ENCODE data around the gene MAP2K2. TPM values are rescaled to one million over a fixed set of nuclear protein-coding genes. Genes with fewer than 3 reads are reported as not detected.
"Not testable (repeated sequence)": the region's sequence is repeated elsewhere in the genome, so short reads cannot be mapped to it uniquely, and the experiment has no call there.

MAP2K2 gene
- 100 to 1,000 TPM in 4 of 5 experiments, 10 to 100 TPM in 1; 87.4 to 162 (median 123) TPM for total RNA-seq
- polyA plus RNA-seq, result 10 to 100 TPM; 40.5 to 93.6 TPM
- 71.6 reads per million, percentile 78 among the genes with 10 or more reads in this experiment for total RNA-seq

DNA sequence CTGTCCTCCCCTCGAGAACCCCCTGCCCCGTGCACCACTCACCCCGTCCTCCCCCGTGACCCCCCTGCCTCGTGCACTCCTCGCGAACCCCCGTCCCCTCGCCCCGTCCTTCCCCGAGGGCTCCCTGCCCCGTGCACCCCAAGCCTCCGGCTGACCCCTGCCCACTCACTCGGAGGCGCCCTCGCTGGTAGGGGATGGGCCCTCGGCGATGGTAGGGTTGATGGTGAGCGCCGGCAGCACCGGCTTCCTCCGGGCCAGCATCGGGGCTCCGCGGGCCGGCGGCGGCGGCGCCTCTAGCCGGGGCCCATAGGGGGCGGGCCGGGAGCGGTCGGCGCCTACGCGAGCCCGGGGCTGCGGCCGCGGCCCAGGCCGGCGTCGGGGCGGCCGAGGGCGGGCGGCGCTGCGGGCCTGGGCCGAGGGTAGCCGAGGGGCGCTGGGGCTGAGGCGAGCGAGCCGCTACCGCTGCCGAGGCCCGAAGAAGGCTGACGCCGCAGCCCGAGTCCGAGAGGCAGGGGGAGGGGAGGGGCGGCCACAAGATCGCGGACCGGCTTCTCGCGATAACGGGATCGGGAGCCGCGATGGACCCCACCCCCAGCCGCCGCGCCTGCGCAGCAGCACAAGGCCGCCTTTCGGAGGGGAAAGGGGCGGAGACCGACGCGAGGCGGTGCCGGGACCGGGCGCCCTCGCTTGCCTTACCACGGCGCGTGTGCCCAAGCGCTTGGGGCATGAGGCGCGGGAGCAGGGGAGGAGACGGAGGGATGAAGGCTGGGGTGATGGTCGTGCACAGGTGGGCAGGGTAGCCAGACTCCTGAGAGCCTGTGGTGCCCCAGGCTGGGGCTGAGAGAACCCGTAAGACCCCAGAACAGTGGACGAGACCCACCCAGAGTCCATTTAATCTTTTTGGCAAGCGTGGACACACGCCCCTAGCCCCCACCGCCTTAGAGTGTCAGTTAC is at the start of gene MAP2K2:
MAP2K2 (minus strand) TSS at position 508 of the 954 bp plus-strand sequence; CDS start at position 261, 247 bp downstream.
- Mint-ChIP-seq H3K27me3 (no peaks in the 10 kb centered on the region), H3K9me3 (no peaks in the 10 kb centered on the region), H3K4me3 (peak within 1 kb of the TSS; percentile 89 to 100 (median 94)), H3K4me1 (peaks cover 17 to 31% (median 25%) of the 10 kb centered on the region in 7 donors), H3K27ac (peak within 1 kb of the TSS; percentile 89 to 97 (median 93)), H3K36me3 (peaks cover 0 to 4% (median 0%) of the 10 kb centered on the region in 5 donors)
- ATAC-seq (peak; percentile 96), DNase-seq (peak; percentile 91 to 99 (median 96))
- intact Hi-C loops (cut with micrococcal nuclease), result loop anchor here (1.0 to 5.0 kb wide), 12 partner anchors 9 to 513 kb away; partner anchors contain the start of genes ANKRD24 (in 2 of the 2), PIAS4 (in 2 of the 2), SIRT6 (in 2 of the 2) and ZBTB7A (in 2 of the 2)
- POLR2A ChIA-PET, result interaction anchor here (0.9 to 1.0 kb wide), 3 partner anchors 9 to 58 kb away, joined by 3 to 6 read pairs (median 4); no protein-coding TSS in a partner anchor
- CTCF ChIA-PET, result interaction anchor here (0.6 kb wide), 1 partner anchor 143 kb away, joined by 3 read pairs; no protein-coding TSS in a partner anchor
- Histone ChIP-seq H3K27ac (ENCODE audit: low read depth, low read length) (peak within 1 kb of the TSS; percentile 80), H3K4me1 (ENCODE audit: control insufficient read depth in 2 of 2, insufficient read depth in 2 of 2, low read length in 2 of 2) (peaks cover 10 to 11% of the 10 kb centered on the region in 2 donors), H3K36me3 (ENCODE audit: control insufficient read depth in 2 of 3, insufficient read depth in 3 of 3, low read length in 3 of 3) (peaks cover 0 to 14% (median 0%) of the 10 kb centered on the region in 3 experiments), H3K27me3 (ENCODE audit: control insufficient read depth in 2 of 2, insufficient read depth in 2 of 2, low read length in 2 of 2) (no peaks in the 10 kb centered on the region), H3K4me3 (ENCODE audit: low read length) (peak within 1 kb of the TSS; percentile 77), H3K9me3 (ENCODE audit: control insufficient read depth in 2 of 3, low read length in 3 of 3) (no peaks in the 10 kb centered on the region)

DNA sequence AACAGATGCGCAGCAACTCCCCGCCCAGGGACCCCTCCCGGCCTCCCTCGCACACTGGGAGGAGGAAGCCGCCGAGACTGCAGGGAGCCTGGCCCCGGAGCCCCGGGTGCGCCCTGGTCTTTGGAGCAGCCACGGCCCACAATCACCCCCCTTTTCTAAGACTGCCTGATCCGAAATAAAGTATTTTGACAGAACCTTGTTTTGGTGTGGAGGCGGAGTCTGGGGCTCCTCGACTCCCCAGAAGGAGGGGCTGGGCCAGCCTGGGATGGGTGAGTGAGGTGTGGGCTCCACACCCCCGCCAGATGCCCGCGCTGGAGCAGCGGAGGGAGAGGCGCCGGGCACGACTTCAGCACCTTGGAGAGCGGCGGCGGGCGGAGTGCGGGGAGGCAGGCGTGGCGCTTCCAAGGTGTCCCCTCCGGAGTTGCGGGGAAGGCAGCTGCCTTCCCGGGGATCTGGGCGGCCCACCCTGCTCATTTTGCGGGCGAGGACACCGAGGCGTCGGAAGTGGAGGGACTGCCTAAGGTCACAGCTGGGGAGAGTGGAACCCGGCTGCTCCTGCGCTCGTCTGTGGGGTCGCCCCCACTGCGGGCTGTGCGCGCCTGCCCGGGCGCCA is 49.0 kb upstream of the MAP2K2 start:
- ChIA-PET CTCF (interaction anchor here (0.6 kb wide), 1 partner anchor 76 kb away, joined by 3 read pairs; no protein-coding TSS in a partner anchor), POLR2A (no interaction called here)
- Mint-ChIP-seq H3K4me3 (peak overlapping the region in 1 of 10 donors; percentile 53), H3K27me3 (peaks cover 3 to 27% (median 11%) of the 10 kb centered on the region in 5 donors), H3K4me1 (peaks cover 0 to 14% (median 2%) of the 10 kb centered on the region in 7 donors), H3K36me3 (peaks cover 0 to 11% (median 4%) of the 10 kb centered on the region in 5 donors), H3K9me3 (peaks cover 0 to 1% (median 0%) of the 10 kb centered on the region in 11 donors), H3K27ac (no peak overlapping the region)
- H3K36me3 ChIP-seq (ENCODE audit: control insufficient read depth in 2 of 3, insufficient read depth in 3 of 3, low read length in 3 of 3), result peaks cover 0 to 26% (median 0%) of the 10 kb centered on the region in 3 experiments
- H3K4me3 ChIP-seq (ENCODE audit: low read length), result no peak overlapping the region
- peaks cover 0 to 4% of the 10 kb centered on the region in 2 donors for H3K27me3 ChIP-seq (ENCODE audit: control insufficient read depth in 2 of 2, insufficient read depth in 2 of 2, low read length in 2 of 2)
- H3K9me3 ChIP-seq (ENCODE audit: control insufficient read depth in 2 of 3, low read length in 3 of 3), result no peaks in the 10 kb centered on the region
- intact Hi-C loops (cut with micrococcal nuclease), result no loop called here
- no peaks in the 10 kb centered on the region for H3K4me1 ChIP-seq (ENCODE audit: control insufficient read depth in 2 of 2, insufficient read depth in 2 of 2, low read length in 2 of 2)
- DNase-seq (peak; percentile 39 to 85 (median 70)), ATAC-seq (peak; percentile 87)
- H3K27ac ChIP-seq (ENCODE audit: low read depth, low read length), result no peak overlapping the region

DNA sequence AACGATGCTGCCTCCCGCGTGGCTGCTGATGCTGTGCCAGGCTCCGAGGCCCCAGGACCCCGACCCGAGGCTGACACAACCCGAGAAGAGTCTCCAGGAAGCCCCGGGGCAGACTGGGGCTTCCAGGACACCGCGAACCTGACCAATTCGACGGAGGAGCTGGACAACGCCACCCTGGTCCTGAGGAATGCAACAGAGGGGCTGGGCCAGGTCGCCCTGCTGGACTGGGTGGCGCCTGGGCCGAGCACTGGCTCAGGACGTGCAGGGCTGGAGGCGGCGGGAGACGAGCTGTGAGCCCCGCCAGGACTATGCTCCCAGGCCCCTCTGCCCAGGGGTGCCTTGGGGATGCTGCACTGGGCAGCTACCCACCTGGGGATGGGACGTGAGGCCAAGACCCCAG is 47.8 kb upstream of the MAP2K2 start:
- Mint-ChIP-seq H3K4me1 (peaks cover 0 to 13% (median 2%) of the 10 kb centered on the region in 7 donors), H3K36me3 (peaks cover 0 to 7% (median 4%) of the 10 kb centered on the region in 5 donors), H3K27ac (no peak overlapping the region), H3K4me3 (no peak overlapping the region), H3K27me3 (peaks cover 3 to 37% (median 21%) of the 10 kb centered on the region in 5 donors), H3K9me3 (peaks cover 0 to 1% (median 0%) of the 10 kb centered on the region in 11 donors)
- ChIA-PET CTCF (no interaction called here), POLR2A (no interaction called here)
- intact Hi-C loops (cut with micrococcal nuclease), result no loop called here
- Histone ChIP-seq H3K4me1 (ENCODE audit: control insufficient read depth in 2 of 2, insufficient read depth in 2 of 2, low read length in 2 of 2) (no peaks in the 10 kb centered on the region), H3K4me3 (ENCODE audit: low read length) (no peak overlapping the region), H3K9me3 (ENCODE audit: control insufficient read depth in 2 of 3, low read length in 3 of 3) (no peaks in the 10 kb centered on the region), H3K27me3 (ENCODE audit: control insufficient read depth in 2 of 2, insufficient read depth in 2 of 2, low read length in 2 of 2) (peaks cover 0 to 4% of the 10 kb centered on the region in 2 donors), H3K27ac (ENCODE audit: low read depth, low read length) (no peak overlapping the region), H3K36me3 (ENCODE audit: control insufficient read depth in 2 of 3, insufficient read depth in 3 of 3, low read length in 3 of 3) (peaks cover 0 to 19% (median 0%) of the 10 kb centered on the region in 3 experiments)
- ATAC-seq, result no peak
- no peak for DNase-seq

DNA sequence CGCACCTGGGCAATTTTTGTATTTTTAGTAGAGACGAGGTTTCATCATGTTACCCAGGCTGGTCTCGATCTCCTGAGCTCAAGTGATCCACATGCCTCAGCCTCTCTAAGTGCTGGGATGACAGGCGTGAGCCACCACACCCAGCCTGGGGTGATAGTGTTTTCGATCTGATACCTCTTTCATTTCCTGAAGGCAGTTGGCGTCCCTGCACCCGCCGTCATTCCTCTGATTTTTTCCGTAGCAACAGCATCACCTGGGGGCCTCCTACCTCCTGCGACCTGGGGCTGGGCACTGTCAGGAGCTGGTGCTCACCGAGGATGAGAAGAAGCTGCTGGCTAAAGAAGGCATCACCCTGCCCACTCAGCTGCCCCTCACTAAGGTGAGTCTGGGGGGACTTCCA is 40.3 kb upstream of the MAP2K2 start:
- Mint-ChIP-seq H3K4me3 (no peak overlapping the region), H3K4me1 (peaks cover 0 to 1% (median 0%) of the 10 kb centered on the region in 7 donors), H3K27ac (no peak overlapping the region), H3K9me3 (peaks cover 0 to 1% (median 0%) of the 10 kb centered on the region in 11 donors), H3K27me3 (peaks cover 0 to 34% (median 16%) of the 10 kb centered on the region in 5 donors), H3K36me3 (no peaks in the 10 kb centered on the region)
- no peaks in the 10 kb centered on the region for H3K9me3 ChIP-seq (ENCODE audit: control insufficient read depth in 2 of 3, low read length in 3 of 3)
- no peaks in the 10 kb centered on the region for H3K27me3 ChIP-seq (ENCODE audit: control insufficient read depth in 2 of 2, insufficient read depth in 2 of 2, low read length in 2 of 2)
- intact Hi-C loops (cut with micrococcal nuclease), result no loop called here
- DNase-seq (no peak), ATAC-seq (no peak)
- no peak overlapping the region for H3K27ac ChIP-seq (ENCODE audit: low read depth, low read length)
- no peak overlapping the region for H3K4me3 ChIP-seq (ENCODE audit: low read length)
- CTCF ChIA-PET, result no interaction called here
- no peaks in the 10 kb centered on the region for H3K4me1 ChIP-seq (ENCODE audit: control insufficient read depth in 2 of 2, insufficient read depth in 2 of 2, low read length in 2 of 2)
- POLR2A ChIA-PET, result no interaction called here
- no peaks in the 10 kb centered on the region for H3K36me3 ChIP-seq (ENCODE audit: control insufficient read depth in 2 of 3, insufficient read depth in 3 of 3, low read length in 3 of 3)

DNA sequence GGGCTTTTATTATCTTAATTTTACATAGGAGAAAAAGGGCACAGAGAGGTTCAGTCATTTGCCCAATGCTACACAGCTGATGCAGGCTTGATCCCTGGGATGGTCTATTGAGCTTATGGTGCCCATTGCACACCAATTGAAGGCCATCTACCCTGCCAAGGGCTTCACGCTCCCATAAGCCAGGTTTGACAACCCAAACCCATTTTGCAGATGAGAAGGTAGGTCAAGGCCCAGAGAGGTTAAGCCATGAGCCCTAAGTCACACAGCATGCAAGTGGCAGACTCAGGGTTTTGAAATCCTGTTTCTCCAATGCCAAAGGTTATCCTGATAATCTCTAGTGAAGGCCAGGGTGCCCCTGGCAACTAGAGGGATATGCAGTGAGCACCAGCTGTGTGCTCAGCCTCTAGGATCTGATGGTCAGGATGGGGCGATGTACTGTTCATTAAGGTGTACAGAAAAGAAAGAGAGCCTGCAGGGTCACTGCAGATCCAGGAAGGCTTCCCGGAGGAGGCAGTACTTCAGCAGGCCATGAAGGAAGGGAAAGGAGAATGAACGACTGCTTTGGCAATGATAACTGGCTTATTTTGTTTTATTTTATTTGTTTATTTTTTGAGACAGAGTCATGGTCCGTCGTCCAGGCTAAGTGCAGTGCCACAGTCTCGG is 37.6 kb upstream of the MAP2K2 start:
- Mint-ChIP-seq H3K27me3 (peaks cover 0 to 13% (median 0%) of the 10 kb centered on the region in 5 donors), H3K36me3 (no peaks in the 10 kb centered on the region), H3K4me3 (no peak overlapping the region), H3K4me1 (no peaks in the 10 kb centered on the region), H3K27ac (no peak overlapping the region), H3K9me3 (no peaks in the 10 kb centered on the region)
- intact Hi-C loops (cut with micrococcal nuclease), result no loop called here
- DNase-seq, result no peak
- H3K27ac ChIP-seq (ENCODE audit: low read depth, low read length), result no peak overlapping the region
- no peak overlapping the region for H3K4me3 ChIP-seq (ENCODE audit: low read length)
- CTCF ChIA-PET, result no interaction called here
- POLR2A ChIA-PET, result no interaction called here
- ATAC-seq, result no peak
- H3K36me3 ChIP-seq (ENCODE audit: control insufficient read depth in 2 of 3, insufficient read depth in 3 of 3, low read length in 3 of 3), result no peaks in the 10 kb centered on the region
- H3K4me1 ChIP-seq (ENCODE audit: control insufficient read depth in 2 of 2, insufficient read depth in 2 of 2, low read length in 2 of 2), result no peaks in the 10 kb centered on the region
- H3K27me3 ChIP-seq (ENCODE audit: control insufficient read depth in 2 of 2, insufficient read depth in 2 of 2, low read length in 2 of 2), result no peaks in the 10 kb centered on the region
- H3K9me3 ChIP-seq (ENCODE audit: control insufficient read depth in 2 of 3, low read length in 3 of 3), result no peaks in the 10 kb centered on the region

DNA sequence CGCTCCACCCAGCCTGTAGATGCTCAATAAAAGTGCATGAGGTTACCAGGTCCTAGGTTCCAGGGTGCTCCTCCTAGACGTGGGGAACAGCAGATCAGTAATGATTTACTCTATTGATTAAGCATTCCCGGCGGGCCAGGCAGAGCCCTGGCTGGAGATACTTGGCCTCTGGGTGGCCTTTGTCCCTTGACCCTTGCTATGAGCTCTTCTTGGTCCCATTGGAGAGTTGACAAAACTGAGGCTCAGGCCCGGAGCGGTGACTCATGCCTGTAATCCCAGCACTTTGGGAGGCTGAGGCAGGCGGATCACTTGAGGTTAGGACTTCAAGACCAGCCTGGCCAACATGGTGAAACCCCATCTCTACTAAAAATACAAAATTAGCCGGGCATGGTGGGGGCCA is 34.0 kb upstream of the MAP2K2 start:
- CTCF ChIA-PET, result interaction anchor here (0.5 kb wide), 1 partner anchor 74 kb away, joined by 3 read pairs; no protein-coding TSS in a partner anchor
- H3K9me3 Mint-ChIP-seq; ATAC-seq; intact Hi-C loops (cut with micrococcal nuclease); H3K4me1 Mint-ChIP-seq; H3K27me3 ChIP-seq (ENCODE audit: control insufficient read depth in 2 of 2, insufficient read depth in 2 of 2, low read length in 2 of 2); H3K27me3 Mint-ChIP-seq; H3K36me3 Mint-ChIP-seq; H3K36me3 ChIP-seq (ENCODE audit: control insufficient read depth in 2 of 3, insufficient read depth in 3 of 3, low read length in 3 of 3); DNase-seq; H3K27ac Mint-ChIP-seq; H3K9me3 ChIP-seq (ENCODE audit: control insufficient read depth in 2 of 3, low read length in 3 of 3); H3K27ac ChIP-seq (ENCODE audit: low read depth, low read length); H3K4me1 ChIP-seq (ENCODE audit: control insufficient read depth in 2 of 2, insufficient read depth in 2 of 2, low read length in 2 of 2); POLR2A ChIA-PET; H3K4me3 Mint-ChIP-seq; H3K4me3 ChIP-seq (ENCODE audit: low read length): not testable (repeated sequence)
